HEK293 (cell line): ENCODE results near the gene KRT39.

ENCODE experiments used
- CTCF ChIP-seq: fragments of 450-650 bp; formaldehyde crosslinking; IDR thresholded peaks from 2 replicates; pipeline ENCODE4 v1.5.1; 2016; ENCODE audit warnings: missing biosample characterization, missing genetic modification characterization
- RBAK ChIP-seq: fragments of 450-650 bp; formaldehyde crosslinking; IDR thresholded peaks from 2 replicates; pipeline ENCODE4 v1.5.1; 2016; ENCODE audit warnings: missing biosample characterization, missing genetic modification characterization
- ZEB2 ChIP-seq: fragments of 450-650 bp; formaldehyde crosslinking; IDR thresholded peaks from 2 replicates; pipeline ENCODE4 v1.5.1; 2016; ENCODE audit warnings: missing biosample characterization, missing genetic modification characterization
- ZNF311 ChIP-seq: fragments of 450-650 bp; formaldehyde crosslinking; IDR thresholded peaks from 2 replicates; pipeline ENCODE4 v1.5.1; 2017; ENCODE audit warnings: missing biosample characterization, missing genetic modification characterization, borderline replicate concordance
- ZNF621 ChIP-seq: fragments of 450-650 bp; formaldehyde crosslinking; IDR thresholded peaks from 2 replicates; pipeline ENCODE4 v1.5.1; 2017; ENCODE audit warnings: missing biosample characterization, missing genetic modification characterization
- ZNF747 ChIP-seq: fragments of 450-650 bp; formaldehyde crosslinking; IDR thresholded peaks from 2 replicates; pipeline ENCODE4 v1.5.1; 2016; ENCODE audit warnings: missing biosample characterization, missing genetic modification characterization

DNA sequence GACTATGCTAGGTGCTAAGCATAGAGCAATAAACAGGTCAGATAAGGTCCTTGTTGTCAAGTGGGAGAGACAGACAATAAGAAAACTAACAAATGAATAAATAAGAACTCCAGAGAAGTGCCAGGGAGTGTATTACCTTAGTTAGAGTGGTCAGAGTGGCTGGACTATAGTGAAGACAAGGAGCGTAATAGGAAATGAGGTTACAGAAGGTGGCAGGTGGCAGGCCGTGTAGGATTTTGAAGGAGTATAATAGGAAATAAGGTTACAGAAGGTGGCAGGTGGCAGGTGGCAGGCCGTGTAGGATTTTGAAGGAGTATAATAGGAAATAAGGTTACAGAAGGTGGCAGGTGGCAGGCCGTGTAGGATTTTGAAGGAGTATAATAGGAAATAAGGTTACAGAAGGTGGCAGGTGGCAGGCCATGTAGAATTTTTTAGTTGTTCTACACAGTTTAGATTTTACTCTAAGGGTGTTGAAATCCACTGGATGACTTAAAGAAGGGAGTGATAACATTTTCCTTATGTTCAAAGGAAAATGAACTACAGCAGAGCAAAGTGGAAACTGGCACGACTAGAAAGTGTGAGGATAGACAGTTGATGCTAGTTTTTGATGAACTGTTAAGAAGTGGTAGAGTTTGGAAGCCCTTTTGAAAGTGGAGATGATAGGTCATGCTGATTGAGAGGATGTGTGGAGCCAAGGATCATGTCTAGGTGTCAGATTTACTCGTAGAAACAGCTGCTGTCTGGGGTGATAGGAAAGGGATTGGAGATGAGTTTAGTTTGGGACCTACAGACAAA, 45.8 kb upstream of the KRT39 start:
- no peak for TF ChIP-seq CTCF (tag by site-specific recombination)
- no peak for TF ChIP-seq ZEB2 (tag by site-specific recombination)
- no peak for TF ChIP-seq ZNF621 (tag by site-specific recombination)
- no peak for TF ChIP-seq ZNF747 (tag by site-specific recombination)
- no peak for TF ChIP-seq RBAK (tag by site-specific recombination)
- TF ChIP-seq ZNF311 (tag by site-specific recombination): no peak
